Measurements from ENCODE around the gene PEX11B. TPM values are rescaled to one million over a fixed set of nuclear protein-coding genes. Genes with fewer than 3 reads are reported as not detected.

The PEX11B gene
- total RNA-seq, 1 experiment from 2014 or later, result 27.4 TPM

DNA sequence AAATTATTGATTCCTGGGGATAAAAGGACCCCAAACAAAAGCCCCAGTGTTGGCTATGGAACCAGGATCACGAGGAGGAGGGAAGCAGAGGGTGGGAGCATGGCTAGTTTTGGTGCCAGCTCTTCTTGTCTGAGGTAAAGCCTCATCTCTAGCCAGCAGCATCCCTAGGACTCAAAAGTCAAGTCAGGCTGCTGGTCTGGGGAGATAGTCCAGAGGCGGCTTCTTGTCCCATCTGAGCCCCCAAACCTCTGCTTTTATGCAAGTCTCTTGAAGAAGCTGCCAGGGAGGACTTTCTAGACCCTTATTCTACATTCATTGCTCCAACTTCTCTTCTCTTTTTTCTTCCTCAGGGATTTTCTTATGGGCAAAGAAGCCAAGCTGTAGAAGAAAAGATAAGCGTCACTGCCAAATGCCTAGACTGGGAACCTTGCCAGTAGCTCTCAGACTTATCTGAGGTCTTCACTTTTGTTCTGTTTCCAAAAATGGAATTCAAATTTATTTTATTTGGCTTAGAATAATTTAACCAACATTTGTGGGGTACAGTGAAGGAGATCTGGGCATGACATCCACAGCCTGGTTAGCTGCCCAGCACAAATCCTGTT is 25.9 kb downstream of the PEX11B start:
- BruUV-seq (replicated peaks), result TSS peak; percentile 96
- CTCF ChIA-PET, result interaction anchor here (0.9 to 1.9 kb wide), 7 partner anchors 16 to 123 kb away, joined by 3 to 15 read pairs (median 4); partner anchors contain the start of genes ITGA10, LIX1L, PIAS3 and RBM8A
- DNase-seq (ENCODE audit: low read depth, low spot score) (no peak), ATAC-seq (peak; percentile 40)
- Histone ChIP-seq H3K4me3 (ENCODE audit: low read depth in 2 of 2, low read length in 2 of 2) (peak overlapping the region in 1 of 2 experiments; percentile 17; a peak in 2 of 4 replicates), H3K4me1 (ENCODE audit: control insufficient read depth, insufficient read depth, low read length) (peaks cover 25% of the 10 kb centered on the region), H3K27ac (ENCODE audit: low read length) (peak overlapping the region; percentile 89), H3K36me3 (ENCODE audit: control insufficient read depth, insufficient read depth, low read length) (no peaks in the 10 kb centered on the region), H3K9me3 (ENCODE audit: control insufficient read depth, insufficient read depth, low read depth, low read length) (no peaks in the 10 kb centered on the region), H3K27me3 (ENCODE audit: control insufficient read depth, insufficient read depth, low read length) (no peaks in the 10 kb centered on the region)
- TF ChIP-seq POLR2AphosphoS5 (IDR thresholded peaks at IDR 0.05; ENCODE audit: low read depth, low read length), result no peak
- TF ChIP-seq, protein P1, sequence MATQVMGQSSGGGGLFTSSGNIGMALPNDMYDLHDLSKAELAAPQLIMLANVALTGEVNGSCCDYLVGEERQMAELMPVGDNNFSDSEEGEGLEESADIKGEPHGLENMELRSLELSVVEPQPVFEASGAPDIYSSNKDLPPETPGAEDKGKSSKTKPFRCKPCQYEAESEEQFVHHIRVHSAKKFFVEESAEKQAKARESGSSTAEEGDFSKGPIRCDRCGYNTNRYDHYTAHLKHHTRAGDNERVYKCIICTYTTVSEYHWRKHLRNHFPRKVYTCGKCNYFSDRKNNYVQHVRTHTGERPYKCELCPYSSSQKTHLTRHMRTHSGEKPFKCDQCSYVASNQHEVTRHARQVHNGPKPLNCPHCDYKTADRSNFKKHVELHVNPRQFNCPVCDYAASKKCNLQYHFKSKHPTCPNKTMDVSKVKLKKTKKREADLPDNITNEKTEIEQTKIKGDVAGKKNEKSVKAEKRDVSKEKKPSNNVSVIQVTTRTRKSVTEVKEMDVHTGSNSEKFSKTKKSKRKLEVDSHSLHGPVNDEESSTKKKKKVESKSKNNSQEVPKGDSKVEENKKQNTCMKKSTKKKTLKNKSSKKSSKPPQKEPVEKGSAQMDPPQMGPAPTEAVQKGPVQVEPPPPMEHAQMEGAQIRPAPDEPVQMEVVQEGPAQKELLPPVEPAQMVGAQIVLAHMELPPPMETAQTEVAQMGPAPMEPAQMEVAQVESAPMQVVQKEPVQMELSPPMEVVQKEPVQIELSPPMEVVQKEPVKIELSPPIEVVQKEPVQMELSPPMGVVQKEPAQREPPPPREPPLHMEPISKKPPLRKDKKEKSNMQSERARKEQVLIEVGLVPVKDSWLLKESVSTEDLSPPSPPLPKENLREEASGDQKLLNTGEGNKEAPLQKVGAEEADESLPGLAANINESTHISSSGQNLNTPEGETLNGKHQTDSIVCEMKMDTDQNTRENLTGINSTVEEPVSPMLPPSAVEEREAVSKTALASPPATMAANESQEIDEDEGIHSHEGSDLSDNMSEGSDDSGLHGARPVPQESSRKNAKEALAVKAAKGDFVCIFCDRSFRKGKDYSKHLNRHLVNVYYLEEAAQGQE (IDR thresholded peaks at IDR 0.05; ENCODE audit: insufficient read depth in 1 of 2, low read depth in 2 of 2, low read length in 1 of 2), result no peak
- no peak for TF ChIP-seq TCF7L2 (IDR thresholded peaks at IDR 0.05; ENCODE audit: low read depth, low read length)
- TF ChIP-seq SIN3A (IDR thresholded peaks at IDR 0.05; ENCODE audit: borderline replicate concordance, insufficient read depth, low read depth, low read length), result no peak
- intact Hi-C loops (cut with micrococcal nuclease; ENCODE audit: unreplicated experiment), result loop anchor here (5.0 kb wide), 2 partner anchors 70 to 120 kb away; partner anchors contain the start of genes ANKRD34A and POLR3GL
- POLR2A ChIA-PET, result interaction anchor here (0.5 to 1.2 kb wide), 4 partner anchors 14 to 65 kb away, joined by 3 to 15 read pairs (median 4); no protein-coding TSS in a partner anchor
- in situ Hi-C loops (cut with HindIII; ENCODE audit: low pct_unique_long_range_greater_than_20kb, low sequenced_read_pairs), result no loop called here

DNA sequence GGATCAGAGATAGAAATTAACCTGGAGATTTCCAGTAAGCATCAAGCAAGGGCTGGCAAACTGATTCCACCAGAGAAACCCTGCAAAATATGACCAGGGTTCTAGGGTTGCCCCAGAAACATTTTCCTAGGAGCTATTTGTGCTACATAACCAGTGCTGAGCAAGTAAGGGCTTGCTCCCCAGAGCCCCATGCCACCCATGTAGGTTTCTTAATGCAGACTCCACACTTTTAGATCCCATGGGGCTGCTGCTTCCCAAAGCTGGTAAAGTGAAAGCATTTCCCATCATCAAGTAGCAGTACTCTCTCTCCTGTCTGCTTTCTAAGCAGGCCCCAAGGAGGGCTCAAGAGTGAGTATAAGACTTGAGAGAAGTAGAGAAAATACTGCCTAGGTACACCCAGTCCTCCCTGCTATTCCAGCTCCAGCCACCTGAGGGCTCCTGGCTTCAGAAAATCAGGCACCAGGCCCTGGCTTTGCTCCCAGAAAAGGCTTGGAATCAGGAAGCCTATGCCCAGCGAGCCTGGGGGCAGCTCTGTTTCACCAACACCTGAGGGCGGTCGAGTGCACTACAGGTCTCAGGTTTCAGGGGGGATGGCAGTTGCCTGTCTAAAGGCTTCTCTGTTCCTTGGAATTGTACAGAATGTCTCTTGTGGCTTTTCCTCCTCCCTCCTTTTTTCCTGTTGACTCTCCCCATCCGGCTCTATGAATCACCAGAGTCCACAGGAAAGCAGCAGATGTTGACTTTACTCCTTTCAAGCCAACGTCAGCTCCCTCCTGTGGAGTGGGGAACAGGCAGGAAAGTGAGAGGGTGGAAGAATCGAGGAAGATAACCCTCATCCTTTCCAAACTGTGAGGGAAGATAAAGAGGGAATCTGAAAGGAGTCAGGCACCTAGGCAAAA is 26.7 kb downstream of the PEX11B start:
- in situ Hi-C loops (cut with HindIII; ENCODE audit: low pct_unique_long_range_greater_than_20kb, low sequenced_read_pairs) (no loop called here), intact Hi-C loops (cut with micrococcal nuclease; ENCODE audit: unreplicated experiment) (loop anchor here (5.0 kb wide), 2 partner anchors 70 to 120 kb away; partner anchors contain the start of genes ANKRD34A and POLR3GL)
- H3K4me3 ChIP-seq (ENCODE audit: low read depth in 2 of 2, low read length in 2 of 2), result peak overlapping the region; percentile 5 to 17; a peak in 3 of 4 replicates
- no TSS peak for BruUV-seq (replicated peaks)
- ChIA-PET CTCF (interaction anchor here (0.7 to 1.9 kb wide), 13 partner anchors 11 to 144 kb away, joined by 3 to 15 read pairs (median 4); partner anchors contain the start of genes ANKRD34A, ITGA10, LIX1L and NUDT17), POLR2A (interaction anchor here (0.6 to 1.2 kb wide), 4 partner anchors 13 to 65 kb away, joined by 3 to 15 read pairs (median 3); partner anchors contain the start of gene PEX11B)
- H3K9me3 ChIP-seq (ENCODE audit: control insufficient read depth, insufficient read depth, low read depth, low read length), result no peaks in the 10 kb centered on the region
- peak; percentile 97 for DNase-seq (ENCODE audit: low read depth, low spot score)
- no peaks in the 10 kb centered on the region for H3K27me3 ChIP-seq (ENCODE audit: control insufficient read depth, insufficient read depth, low read length)
- H3K4me1 ChIP-seq (ENCODE audit: control insufficient read depth, insufficient read depth, low read length), result peaks cover 25% of the 10 kb centered on the region
- peak; percentile 97 for ATAC-seq
- no peak for TF ChIP-seq SIN3A (IDR thresholded peaks at IDR 0.05; ENCODE audit: borderline replicate concordance, insufficient read depth, low read depth, low read length)
- TF ChIP-seq TCF7L2 (IDR thresholded peaks at IDR 0.05; ENCODE audit: low read depth, low read length), result peak; percentile 37; the same call in 1 of the 2 replicates
- TF ChIP-seq, protein P1 (IDR thresholded peaks at IDR 0.05; ENCODE audit: insufficient read depth in 1 of 2, low read depth in 2 of 2, low read length in 1 of 2), result no peak
- peak; percentile 67 for TF ChIP-seq POLR2AphosphoS5 (IDR thresholded peaks at IDR 0.05; ENCODE audit: low read depth, low read length)
- TF ChIP-seq, protein P2, sequence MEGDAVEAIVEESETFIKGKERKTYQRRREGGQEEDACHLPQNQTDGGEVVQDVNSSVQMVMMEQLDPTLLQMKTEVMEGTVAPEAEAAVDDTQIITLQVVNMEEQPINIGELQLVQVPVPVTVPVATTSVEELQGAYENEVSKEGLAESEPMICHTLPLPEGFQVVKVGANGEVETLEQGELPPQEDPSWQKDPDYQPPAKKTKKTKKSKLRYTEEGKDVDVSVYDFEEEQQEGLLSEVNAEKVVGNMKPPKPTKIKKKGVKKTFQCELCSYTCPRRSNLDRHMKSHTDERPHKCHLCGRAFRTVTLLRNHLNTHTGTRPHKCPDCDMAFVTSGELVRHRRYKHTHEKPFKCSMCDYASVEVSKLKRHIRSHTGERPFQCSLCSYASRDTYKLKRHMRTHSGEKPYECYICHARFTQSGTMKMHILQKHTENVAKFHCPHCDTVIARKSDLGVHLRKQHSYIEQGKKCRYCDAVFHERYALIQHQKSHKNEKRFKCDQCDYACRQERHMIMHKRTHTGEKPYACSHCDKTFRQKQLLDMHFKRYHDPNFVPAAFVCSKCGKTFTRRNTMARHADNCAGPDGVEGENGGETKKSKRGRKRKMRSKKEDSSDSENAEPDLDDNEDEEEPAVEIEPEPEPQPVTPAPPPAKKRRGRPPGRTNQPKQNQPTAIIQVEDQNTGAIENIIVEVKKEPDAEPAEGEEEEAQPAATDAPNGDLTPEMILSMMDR (IDR thresholded peaks at IDR 0.05), result peak; percentile 99
- peak overlapping the region; percentile 89 for H3K27ac ChIP-seq (ENCODE audit: low read length)
- H3K36me3 ChIP-seq (ENCODE audit: control insufficient read depth, insufficient read depth, low read length), result no peaks in the 10 kb centered on the region
